HG02840 (cell line): ENCODE measurements around the gene SCUBE1.
"Not testable (repeated sequence)": the region's sequence is repeated elsewhere in the genome, so short reads cannot be mapped to it uniquely, and the experiment has no call there.

Experiments
- ATAC-seq: cut with Tn5 transposase; IDR thresholded peaks from one replicate; pipeline ENCODE4 v1.9.1; 2021; ENCODE audit warnings: mild to moderate bottlenecking, moderate library complexity, moderate number of reproducible peaks; ENCODE audit not compliant: unreplicated experiment, low FRiP score

SCUBE1 gene

GRCh38 chr22:43360576-43360975 lies 17.4 kb upstream of the SCUBE1 start:
- ATAC-seq = no peak

DNA sequence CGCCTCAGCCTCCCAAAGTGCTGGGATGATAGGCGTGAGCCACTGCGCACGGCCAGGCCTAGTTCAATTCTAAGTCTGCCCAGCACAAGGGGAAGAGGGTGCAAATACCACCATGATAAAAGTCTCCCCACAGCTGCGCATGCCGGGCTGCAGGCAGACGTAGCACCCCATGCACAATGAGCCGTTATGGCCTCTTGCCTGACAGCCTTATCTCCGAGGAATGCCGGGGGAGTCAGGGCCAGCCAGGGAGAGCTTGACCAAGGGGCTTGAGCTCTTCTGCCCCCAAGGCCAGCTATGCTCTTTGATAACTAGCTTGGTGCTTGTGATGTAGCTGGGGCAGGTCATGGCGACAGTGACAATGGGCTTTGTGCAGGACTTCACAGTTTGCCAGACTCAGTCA lies 13.7 kb upstream of the SCUBE1 start:
- ATAC-seq = no peak

GRCh38 chr22:43355688-43356087 lies 12.5 kb upstream of the SCUBE1 start:
- not testable (repeated sequence) for ATAC-seq

GRCh38 chr22:43351966-43352345 lies 8.8 kb upstream of the SCUBE1 start:
- ATAC-seq = no peak

DNA sequence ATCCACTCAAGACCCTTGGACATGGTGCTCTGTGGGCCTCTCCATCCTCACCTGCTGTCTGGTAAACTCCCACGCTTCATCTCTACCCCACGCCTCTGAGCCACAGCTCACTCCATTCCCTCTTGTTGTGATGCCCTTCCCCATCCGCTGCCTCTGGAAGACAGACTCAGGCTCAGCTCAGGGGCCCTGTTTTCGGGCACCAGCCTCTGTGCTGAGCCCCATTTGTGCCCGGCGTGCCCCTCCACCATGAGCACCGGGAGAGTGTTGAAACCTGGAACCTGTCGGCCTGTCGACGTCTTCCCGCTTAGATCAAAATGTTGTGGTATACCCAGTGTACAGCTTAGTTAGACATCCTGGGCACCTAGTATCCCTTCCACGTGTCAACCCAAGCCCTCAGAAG lies 6.5 kb upstream of the SCUBE1 start:
- no peak for ATAC-seq

- ATAC-seq = no peak
Measured at GRCh38 chr22:43346521-43346929, 3.4 kb upstream of the SCUBE1 start.

- ATAC-seq = no peak
Measured at GRCh38 chr22:43345761-43346301, 2.7 kb upstream of the SCUBE1 start.

DNA sequence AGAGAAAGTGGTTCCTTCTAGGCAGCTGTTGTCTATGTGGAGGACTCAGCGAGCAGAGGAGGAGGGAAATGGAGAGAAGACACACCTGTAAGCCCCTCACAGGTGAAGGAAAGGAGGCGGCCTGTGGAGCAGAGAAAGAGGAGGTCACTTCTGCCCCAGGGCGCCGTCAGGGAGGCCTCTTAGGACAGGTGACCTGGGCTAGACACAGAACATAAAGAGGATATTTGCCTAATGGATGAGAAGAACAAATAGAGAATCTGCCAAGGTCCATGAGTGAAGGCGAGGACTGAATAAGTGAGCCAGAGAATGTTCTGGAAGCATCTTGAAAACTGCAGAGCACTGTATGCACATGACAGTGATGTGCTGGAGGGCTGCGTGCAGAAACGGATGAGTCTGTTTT lies 2.2 kb upstream of the SCUBE1 start:
- no peak for ATAC-seq

GRCh38 chr22:43344520-43344787 lies 1.3 kb upstream of the SCUBE1 start:
- no peak for ATAC-seq

DNA sequence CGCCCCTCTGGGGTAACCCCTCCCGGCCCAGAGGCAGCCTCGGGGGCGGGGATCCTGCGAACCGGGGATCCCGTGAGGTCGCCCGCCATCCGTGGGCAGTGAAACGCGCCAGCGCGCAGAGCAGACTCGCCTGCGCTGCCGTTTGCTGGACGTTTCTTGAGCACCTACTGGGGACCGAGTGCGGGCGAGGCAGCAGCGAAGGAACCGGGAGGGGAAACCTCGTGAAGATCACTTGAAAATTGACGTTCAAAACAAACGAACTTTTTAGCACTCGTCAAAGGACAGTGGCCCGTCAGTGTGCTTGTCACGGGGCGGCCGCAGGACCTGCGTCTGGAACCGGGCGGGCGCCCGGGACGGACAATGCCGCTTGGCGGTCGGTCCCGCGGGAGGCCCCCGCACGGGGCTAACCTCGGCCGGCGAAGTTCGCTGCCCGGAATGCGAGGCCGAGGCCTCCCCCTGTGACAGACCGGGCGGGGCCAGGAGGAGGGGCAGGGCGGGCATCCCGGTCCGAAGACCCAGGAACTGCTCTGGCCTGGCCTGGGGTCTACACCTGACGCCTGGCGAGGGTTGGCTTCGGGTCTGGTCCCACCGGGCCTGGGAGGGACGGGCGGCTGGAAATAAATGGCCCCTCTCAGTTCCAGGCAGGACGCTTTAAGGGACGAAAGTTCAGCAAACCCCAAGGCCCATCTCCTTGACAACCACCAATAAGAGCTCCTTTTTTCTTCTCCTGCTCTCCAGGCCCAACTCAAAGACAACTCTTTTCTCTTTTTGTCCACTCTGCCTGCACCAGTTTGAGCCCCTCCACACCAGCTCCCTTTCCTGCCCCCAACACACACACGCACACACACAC lies 723 bp upstream of the SCUBE1 start:
- no peak for ATAC-seq

GRCh38 chr22:43342347-43343261 lies 568 bp downstream of the SCUBE1 start:
- no peak for ATAC-seq

DNA sequence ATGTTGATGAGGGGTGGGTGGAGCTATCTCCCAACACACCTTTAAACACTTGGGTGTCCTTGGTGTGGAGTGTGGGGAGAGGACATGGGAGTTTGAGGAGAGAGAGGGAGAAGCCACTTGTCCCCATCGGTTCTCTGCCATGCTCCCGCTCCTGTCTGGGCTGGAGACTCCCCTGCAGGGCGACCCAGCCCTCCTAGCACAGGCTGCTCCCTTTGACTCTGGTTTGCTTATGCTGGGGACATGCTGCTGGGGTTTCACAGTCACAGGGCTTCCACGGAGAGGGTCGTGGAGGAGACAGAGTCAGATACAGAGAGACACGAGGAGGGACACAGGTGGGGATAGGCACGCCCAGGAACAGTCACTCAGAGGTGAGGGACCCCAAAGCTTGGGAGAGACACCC lies 1.6 kb downstream of the SCUBE1 start:
- ATAC-seq = no peak

DNA sequence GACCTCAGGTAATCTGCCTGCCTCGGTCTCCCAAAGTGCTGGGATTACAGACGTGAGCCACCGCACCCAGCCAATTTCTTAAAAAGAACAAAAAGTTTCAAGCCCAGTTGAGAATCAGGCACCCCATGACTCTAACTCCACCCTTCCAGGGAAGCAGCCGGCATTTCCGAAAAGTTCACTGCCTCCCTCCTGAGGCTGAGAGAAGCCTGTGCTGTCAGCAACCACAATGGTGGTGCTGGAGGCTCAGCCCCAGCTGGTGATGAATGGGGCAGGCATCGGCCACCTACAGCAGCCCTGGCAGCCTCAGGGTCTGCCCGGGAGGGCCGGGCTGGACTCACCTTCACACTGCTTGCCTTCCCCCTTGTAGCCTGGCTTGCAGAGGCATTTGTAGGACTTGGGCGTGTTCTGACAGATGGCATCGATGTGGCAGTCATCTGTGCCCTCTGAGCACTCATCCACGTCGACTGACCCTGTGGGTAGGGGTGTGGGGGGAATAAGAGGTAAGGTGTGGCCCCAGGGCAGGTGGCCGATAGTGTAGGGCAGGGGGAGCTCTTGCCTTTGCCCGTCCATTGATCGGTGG lies 4.3 kb downstream of the SCUBE1 start:
- ATAC-seq = no peak

- no peak for ATAC-seq
Measured at GRCh38 chr22:43337946-43338345, 5.2 kb downstream of the SCUBE1 start.

DNA sequence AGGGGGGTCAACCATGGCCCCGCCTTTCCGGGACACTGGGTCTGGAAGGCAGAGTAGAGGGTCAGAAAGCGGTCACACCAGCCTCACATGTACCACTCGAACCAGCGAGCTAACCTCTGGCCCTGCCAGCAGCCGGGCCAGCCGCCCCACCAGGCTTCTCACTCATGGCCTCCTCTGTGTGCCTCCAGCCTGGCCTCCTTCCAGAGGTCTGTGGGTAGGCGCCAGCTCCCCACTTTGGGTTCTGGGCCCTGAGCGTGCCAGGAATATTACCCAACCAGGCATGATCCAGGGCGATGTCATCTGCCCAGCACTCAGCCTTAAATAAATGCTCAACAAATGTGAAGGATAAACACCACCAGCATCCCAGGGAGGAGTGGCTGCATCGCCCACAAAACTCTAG lies 5.8 kb downstream of the SCUBE1 start:
- ATAC-seq = no peak

DNA sequence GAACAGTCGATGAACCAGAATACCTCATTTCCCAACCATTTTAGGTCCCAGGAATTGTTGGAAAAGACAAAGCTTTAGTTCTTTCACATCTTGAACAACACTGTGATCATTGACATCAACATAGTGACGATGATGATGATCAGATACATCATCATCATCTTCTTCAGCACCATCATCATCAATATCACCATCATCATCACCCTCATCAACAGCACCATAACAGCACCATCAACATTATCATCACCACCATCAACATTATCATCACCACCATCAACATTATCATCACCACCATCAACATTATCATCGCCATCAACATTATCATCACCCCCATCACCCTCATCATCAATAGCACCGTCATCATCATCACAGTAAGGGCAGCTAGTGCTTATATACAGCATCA lies 8.8 kb downstream of the SCUBE1 start:
- no peak for ATAC-seq

- ATAC-seq = no peak
Measured at GRCh38 chr22:43333978-43334377, 9.2 kb downstream of the SCUBE1 start.

DNA sequence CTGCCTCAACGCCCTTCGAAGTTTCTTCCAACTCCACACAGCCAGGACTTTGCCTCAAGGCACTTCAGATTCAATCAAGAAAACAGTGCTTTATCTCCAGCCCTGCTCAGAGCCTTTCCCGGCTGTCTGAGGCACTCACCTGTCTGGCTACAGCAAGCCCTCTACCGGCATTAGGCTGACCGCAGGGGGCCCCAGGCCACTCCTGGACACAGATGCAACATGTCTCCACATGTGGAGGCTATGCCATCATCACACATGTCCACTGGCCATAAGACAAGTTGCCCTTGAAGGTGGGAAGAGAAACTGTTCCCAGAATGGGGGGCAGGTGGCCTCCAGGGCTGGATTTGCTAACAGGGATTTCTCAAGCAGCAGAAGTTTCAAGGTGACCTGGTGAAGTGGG lies 10.0 kb downstream of the SCUBE1 start:
- ATAC-seq = no peak

- no peak for ATAC-seq
Measured at GRCh38 chr22:43331698-43332097, 11.5 kb downstream of the SCUBE1 start.

- no peak for ATAC-seq
Measured at GRCh38 chr22:43331069-43331451, 12.1 kb downstream of the SCUBE1 start.
